Activated naive CD4-positive, alpha-beta T cell treated with anti-CD3 and anti-CD28 coated beads, Interleukin-2, amount 50 U/mL, for 72 hours (primary cell): ENCODE measurements around the gene FKBP1A. TPM values are rescaled to one million over a fixed set of nuclear protein-coding genes. Genes with fewer than 3 reads are reported as not detected.

Experiments
- ATAC-seq, 2 donors: fragments of 150-1000 bp; cut with Tn5 transposase; 2 replicates each; pipeline ENCODE4 v1.10.0; 2021; ENCODE audit warnings: mild to moderate bottlenecking in 2 of 2, moderate library complexity in 2 of 2
- DNase-seq, 2 donors: peaks; one replicate each; pipeline ENCODE4 v3.0.0; 2021 to 2022; ENCODE audit warnings: low spot score in 2 of 2
- H3K27ac Mint-ChIP-seq, 2 donors: one replicate each; pipeline ENCODE4 v1.8.0; 2022; ENCODE audit warnings: mild to moderate bottlenecking in 2 of 2, mixed read lengths in 2 of 2
- H3K36me3 Mint-ChIP-seq, 2 donors: one replicate each; pipeline ENCODE4 v1.8.0; 2022; ENCODE audit warnings: mixed read lengths in 2 of 2
- H3K9me3 Mint-ChIP-seq, 2 donors: one replicate each; pipeline ENCODE4 v1.8.0; 2022; ENCODE audit warnings: mixed read lengths in 2 of 2
- total RNA-seq, 2 donors: library from RNA; stranded (reverse); gene quantifications; one replicate each; pipeline ENCODE4 v1.2.3, GENCODE V29; 2022

FKBP1A gene
- total RNA-seq, 2 donors from 2014 or later: 147 to 374 TPM

DNA sequence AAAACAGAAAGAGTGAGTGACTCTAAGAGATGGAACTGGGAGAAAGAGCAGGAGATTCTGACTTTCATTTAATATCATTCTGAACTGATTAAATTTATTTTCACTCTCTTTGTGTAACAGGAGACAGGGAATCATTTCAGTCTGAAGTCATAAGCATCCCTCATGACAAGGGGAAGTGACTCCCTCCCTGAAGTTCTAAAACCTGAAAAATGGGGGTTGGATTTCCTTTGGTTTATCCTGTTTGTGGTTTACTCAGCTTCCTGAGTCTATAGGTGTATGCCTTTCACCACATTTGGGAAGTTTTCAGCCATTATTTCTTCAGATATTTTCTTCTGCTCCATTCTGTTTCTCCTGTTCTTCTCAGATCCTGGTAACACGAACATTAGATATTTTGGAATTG, 3.4 kb upstream of the FKBP1A start:
- peaks cover 0 to 5% of the 10 kb centered on the region in 2 donors for H3K9me3 Mint-ChIP-seq
- peaks cover 7 to 10% of the 10 kb centered on the region in 2 donors for H3K36me3 Mint-ChIP-seq
- DNase-seq (no peak), ATAC-seq (no peak)
- H3K27ac Mint-ChIP-seq: no peak overlapping the region

DNA sequence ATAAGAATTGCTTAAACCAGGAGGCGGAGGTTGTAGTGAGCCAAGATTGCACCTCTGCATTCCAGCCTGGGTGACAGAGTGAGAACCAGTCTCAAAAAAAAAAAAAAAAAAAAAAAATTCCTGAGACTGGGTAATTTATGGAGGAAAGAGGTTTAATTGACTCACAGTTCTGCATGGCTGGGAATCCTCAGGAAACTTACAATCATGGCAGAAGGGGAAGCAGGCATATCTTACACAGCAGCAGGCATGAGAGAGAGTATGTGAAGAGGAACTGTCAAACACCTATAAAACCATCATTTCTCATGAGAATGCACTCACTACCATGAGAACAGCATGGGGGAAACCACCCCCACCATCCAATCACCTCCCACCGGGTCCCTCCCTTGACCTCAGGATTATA, 1.8 kb upstream of the FKBP1A start:
- no peak overlapping the region for H3K27ac Mint-ChIP-seq
- ATAC-seq: no peak
- DNase-seq: no peak
- H3K36me3 Mint-ChIP-seq: peaks cover 7 to 13% of the 10 kb centered on the region in 2 donors
- peaks cover 0 to 5% of the 10 kb centered on the region in 2 donors for H3K9me3 Mint-ChIP-seq

DNA sequence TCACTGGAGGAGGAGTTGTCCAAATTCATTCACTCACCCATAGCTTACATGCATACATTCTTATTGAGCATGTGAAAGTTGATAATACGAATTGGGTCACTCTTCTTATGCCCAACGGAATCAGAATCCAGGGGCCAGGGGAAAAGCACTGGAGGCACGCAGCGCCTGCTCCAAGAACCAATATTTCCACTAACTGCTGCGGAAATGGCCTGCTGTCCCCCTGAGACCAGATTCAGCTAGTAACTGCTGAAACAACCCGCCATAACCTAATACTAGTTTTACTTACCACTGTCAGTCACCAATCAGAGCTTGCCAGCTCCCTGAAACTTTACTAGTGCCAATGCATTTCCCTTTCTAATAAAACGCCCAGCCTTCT, 641 bp upstream of the FKBP1A start:
- ATAC-seq: no peak
- peaks cover 0 to 5% of the 10 kb centered on the region in 2 donors for H3K9me3 Mint-ChIP-seq

DNA sequence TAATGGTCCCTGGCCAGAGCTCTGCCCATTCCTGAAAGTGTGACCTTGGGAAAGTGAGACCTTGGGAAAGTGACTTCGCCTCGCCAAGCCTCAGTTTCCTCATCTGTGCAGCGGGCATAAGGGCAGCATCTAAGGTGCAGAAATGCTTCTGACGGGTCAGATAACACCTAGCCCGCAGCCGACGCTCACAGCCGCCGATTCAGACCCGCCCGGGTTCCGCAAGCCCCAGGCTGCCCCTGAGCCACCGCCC, 486 bp downstream of the FKBP1A start:
- DNase-seq: peak in 1 of 2 donors; percentile 60
- ATAC-seq: peak in 1 of 2 donors; percentile 23
- Mint-ChIP-seq H3K9me3 (peaks cover 0 to 5% of the 10 kb centered on the region in 2 donors), H3K27ac (peak overlapping the region; percentile 74 to 94), H3K36me3 (peaks cover 7 to 30% of the 10 kb centered on the region in 2 donors)

More for the DNA sequence above, 641 bp upstream of the FKBP1A start:
- no peak for DNase-seq
- peaks cover 7 to 23% of the 10 kb centered on the region in 2 donors for H3K36me3 Mint-ChIP-seq
- H3K27ac Mint-ChIP-seq: peak overlapping the region; percentile 82 to 92

DNA sequence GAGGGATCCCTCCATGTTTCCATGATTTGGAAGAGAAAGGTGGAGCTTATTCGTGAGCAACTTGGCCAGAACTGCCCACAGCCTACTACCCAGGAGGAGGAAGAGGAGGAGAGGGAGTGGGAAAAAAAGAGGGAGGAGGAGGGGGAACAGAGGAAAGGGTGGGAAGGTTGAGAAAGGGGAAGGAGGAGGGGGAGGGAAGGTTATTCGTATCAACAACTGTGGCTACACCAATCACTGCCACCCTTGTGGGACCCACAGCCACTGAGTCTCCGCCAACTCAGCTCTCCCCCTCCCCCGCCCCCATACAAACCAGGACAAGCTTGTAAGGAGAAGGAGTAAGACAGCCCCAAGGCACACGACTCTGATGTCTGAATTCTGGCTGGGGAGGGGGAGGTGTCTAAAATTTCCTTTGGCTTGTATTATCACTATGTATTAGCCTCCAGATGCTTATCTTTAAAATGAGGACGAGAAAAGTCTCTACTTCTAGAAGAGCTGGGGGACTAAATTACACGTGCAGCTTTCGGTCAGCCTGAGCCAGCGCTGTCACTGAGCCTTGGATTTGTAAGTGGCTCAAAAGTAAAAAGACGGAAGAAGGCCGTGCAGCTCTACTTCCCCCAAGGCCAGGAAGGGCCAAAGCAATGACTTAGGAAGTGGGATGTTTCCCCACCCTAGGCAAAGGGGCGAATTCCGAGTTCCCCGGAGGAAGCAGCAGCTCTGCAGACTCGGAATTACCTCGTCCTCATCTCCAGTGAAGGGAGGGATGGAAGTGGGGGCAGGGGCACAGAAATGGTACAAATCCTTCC, 1.0 kb downstream of the FKBP1A start:
- H3K36me3 Mint-ChIP-seq: peaks cover 7 to 30% of the 10 kb centered on the region in 2 donors
- ATAC-seq: peak; percentile 15 to 30
- H3K27ac Mint-ChIP-seq: peak overlapping the region; percentile 74 to 94
- H3K9me3 Mint-ChIP-seq: peaks cover 0 to 2% of the 10 kb centered on the region in 2 donors
- peak in 1 of 2 donors; percentile 55 for DNase-seq

DNA sequence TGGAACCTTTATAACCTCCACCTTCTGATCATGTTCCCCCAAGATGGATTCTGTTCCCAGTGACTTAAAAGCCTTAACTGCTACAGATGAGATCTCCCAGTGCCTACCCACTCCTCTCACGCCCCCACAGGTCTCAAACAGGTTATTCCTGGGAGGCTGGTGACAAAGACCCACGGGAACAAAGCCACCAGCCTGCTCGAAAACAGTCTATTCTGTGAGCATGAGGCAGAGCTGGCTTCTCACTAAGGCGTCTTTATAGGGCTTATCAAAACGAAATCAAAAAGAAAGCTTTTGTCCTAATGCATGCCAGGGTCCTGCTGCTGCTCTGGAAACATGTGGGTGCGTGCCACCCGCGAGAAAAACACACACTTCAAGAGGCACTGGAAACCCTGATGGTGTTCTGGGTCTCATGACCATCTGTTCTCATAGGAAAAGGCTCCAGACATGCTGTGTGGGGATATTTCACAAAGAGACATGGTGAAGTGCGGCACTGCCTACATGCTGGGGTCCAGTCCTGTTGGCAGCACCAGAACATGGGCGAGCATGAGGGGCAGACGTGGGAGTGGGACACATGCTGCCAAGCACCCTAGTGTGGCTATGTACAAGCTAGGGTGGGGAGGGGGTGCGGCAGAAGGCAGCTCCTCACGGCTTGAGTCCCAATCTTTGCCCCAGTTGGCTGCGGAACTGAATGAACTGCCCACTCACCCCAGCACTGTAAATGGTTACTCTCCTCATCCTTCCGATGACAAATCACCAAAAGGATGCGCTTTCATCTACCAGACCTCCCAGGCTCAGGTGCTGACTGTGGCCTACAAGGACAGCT, 2.1 kb downstream of the FKBP1A start:
- ATAC-seq (peak in 1 of 2 donors; percentile 19), DNase-seq (no peak)
- H3K9me3 Mint-ChIP-seq: no peaks in the 10 kb centered on the region
- peaks cover 12 to 40% of the 10 kb centered on the region in 2 donors for H3K36me3 Mint-ChIP-seq
- peak overlapping the region; percentile 74 to 94 for H3K27ac Mint-ChIP-seq

DNA sequence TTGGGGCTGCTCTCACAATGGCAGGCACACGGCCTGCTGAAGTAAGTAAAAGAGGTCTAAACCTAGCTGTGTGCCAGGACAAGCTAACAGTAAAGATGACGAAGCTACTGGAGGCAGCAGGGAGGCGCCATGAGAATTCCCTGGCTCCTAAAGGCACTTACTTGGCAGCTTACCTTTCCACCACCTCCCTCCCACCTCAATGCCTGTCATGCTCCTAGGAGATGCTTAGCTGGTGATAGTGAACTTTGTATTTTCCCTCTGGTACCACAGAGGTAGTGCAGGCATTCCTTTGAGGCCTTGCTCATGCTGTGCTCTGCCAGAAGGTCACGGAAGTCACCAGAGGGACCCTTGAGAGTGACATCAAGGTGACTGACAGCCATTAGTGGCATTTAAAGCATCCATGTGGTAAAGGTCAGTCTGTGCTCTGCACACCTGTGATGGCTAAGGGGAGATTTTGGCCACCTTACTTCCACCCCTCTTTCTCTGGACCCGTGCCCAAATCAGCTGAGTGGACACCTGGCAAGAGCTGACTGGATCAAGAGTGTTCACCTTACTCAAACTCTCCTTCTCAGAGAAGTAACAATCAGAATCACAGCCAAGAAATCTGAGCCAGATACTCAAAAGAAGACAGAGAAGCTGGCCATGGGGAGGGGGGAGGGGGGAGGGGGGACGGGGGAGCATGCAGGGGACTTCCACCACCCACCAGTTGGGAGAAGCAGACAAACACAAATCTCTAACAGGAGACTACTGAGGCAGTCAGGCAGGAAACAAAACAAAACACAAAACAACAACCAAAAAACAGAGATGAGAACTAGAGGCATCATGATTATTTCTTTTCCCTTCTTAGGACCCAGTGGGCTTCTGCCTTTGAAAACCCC, 2.9 kb downstream of the FKBP1A start:
- H3K9me3 Mint-ChIP-seq: no peaks in the 10 kb centered on the region
- DNase-seq (no peak), ATAC-seq (peak in 1 of 2 donors; percentile 5)
- peak overlapping the region; percentile 61 to 74 for H3K27ac Mint-ChIP-seq
- peaks cover 12 to 42% of the 10 kb centered on the region in 2 donors for H3K36me3 Mint-ChIP-seq

DNA sequence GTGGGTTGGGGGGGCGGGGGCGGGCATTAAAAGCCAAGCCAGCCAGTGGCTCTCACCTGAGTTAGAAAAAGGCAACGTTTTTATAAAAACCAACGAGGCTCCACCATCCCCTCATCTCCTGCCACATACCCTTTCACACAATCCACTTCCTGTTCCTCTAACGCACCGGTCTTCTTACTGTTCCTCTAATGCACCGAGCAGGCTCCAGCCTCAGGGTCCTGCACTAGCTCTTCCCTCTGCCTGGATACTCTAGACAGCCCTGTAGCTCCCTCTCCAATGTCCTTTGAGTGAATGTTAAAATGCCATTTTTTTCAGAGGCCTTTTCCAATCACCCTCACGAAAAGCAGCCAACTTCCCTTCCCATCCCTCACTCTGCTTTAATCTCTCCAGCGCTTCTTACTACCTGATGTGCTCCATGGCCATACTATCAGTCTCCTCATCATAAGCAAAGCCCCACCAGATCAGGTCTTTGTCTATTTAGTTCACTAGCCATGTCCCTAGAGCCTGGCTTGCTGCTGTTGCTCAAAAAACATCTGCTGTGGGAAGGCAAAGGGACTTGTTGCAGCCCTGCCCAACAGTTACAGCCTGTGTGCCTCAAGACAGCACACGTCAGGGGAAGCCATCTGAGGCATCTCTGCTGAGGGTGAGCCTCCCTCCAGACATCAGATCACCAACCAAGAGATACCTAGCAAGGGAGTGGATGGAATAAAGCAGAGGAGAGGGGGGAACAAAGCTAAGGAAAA, 3.9 kb downstream of the FKBP1A start:
- DNase-seq (peak in 1 of 2 donors; percentile 15), ATAC-seq (no peak)
- peak overlapping the region; percentile 74 to 83 for H3K27ac Mint-ChIP-seq
- no peaks in the 10 kb centered on the region for H3K9me3 Mint-ChIP-seq
- peaks cover 12 to 42% of the 10 kb centered on the region in 2 donors for H3K36me3 Mint-ChIP-seq

DNA sequence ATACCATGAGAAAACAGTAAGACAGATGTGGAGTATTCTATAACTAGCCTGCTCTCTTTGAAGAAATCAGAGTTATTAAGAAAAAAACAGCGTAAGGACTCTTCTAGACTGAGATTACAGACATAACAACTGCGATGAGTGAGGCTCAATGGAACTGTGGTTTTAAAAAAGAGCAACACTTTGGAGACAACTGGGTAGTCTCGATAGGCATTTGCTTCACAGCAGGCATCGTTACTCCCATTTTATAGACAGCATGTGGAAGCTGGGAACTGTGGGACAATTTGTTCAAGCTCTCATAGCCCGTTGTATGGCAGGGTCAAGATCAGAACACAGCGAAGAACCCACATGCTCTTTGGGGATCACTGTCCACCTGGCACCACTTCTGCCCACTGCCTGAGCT, 4.6 kb downstream of the FKBP1A start:
- Mint-ChIP-seq H3K9me3 (no peaks in the 10 kb centered on the region), H3K36me3 (peaks cover 12 to 42% of the 10 kb centered on the region in 2 donors), H3K27ac (peak overlapping the region; percentile 66 to 74)
- DNase-seq (no peak), ATAC-seq (no peak)

DNA sequence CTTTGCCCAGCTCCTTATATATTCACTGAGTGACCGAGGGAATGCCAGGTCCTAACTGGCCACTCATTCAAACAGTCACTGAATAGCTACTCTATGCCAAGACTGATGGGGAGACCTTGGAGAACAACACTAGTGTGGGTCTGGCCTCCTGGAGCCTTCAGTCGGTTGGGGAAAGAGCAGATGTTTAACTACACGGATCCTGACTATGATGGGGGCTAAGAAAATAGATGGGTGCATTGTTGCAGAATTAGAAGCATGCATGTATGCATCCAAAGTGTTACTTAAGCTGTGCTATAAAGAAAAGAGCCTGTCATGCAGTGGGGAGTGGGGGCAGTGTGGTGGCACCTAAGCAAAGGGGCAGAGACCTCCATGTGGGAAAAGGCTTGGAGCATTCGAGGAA, 6.5 kb downstream of the FKBP1A start:
- no peak for ATAC-seq
- H3K36me3 Mint-ChIP-seq: peaks cover 6 to 32% of the 10 kb centered on the region in 2 donors
- peak overlapping the region in 1 of 2 donors; percentile 46 for H3K27ac Mint-ChIP-seq

DNA sequence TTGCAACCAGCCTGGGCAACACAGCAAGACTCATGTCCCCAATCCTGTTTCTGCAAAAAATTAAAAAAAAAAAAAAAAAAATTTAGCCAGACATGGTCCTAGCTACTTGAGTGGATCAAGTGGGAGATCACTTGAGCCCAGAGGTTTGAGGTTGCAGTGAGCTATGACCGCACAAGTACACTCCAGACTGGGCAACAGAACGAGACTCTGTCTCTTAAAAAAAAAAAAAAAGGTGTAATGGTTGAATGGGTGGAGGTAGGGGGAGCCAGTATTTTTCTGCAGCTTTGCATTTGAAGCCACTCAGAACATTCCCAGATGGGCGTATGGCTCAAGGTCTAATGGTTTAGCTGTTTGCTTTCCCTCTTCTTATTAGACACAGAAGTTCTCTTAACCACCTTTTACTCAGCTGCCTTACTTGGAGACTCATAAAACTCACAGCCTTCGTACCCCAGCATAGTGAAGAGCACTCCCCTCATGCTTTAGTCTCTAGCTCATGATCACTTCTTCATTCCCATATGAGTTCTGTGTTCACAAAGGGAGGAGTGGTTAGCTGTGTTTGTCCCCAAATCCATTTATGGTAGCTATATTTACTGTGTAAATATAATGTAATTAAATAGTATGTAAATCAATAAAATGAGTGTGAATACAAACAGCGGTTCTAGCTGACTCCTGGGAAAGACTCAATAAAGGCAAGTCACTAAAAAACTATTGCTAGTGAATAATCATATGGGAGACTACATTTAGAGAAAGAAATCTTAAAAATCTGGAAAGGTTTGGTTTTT, 9.0 kb downstream of the FKBP1A start:
- H3K27ac Mint-ChIP-seq: peak overlapping the region in 1 of 2 donors; percentile 69
- peaks cover 6 to 27% of the 10 kb centered on the region in 2 donors for H3K36me3 Mint-ChIP-seq
- ATAC-seq: no peak
- no peaks in the 10 kb centered on the region for H3K9me3 Mint-ChIP-seq
- no peak for DNase-seq

More for the DNA sequence above, 6.5 kb downstream of the FKBP1A start:
- no peak for DNase-seq
- H3K9me3 Mint-ChIP-seq: no peaks in the 10 kb centered on the region

DNA sequence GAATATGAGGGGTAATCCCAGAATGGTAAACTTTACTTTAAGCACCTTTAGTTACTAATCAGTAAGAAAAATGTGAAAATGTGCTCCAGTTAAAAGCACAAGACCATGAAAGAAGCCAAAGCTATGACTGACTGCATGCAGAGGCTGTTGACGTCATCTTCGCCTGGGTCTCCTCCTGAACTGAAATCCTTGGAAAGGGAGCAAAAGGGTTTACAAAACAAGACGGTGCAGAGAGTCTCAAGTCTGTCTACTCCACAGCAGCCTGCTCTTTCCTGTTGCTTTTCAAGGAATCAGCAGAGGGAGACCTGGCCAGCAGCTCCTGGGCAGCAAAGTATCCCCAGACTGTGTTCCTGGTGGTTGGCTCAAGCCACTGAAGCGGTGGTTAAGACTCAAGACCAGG, 10.2 kb downstream of the FKBP1A start:
- no peak for DNase-seq
- ATAC-seq: no peak
- no peaks in the 10 kb centered on the region for H3K9me3 Mint-ChIP-seq
- peaks cover 6 to 24% of the 10 kb centered on the region in 2 donors for H3K36me3 Mint-ChIP-seq
- peak overlapping the region in 1 of 2 donors; percentile 33 for H3K27ac Mint-ChIP-seq

DNA sequence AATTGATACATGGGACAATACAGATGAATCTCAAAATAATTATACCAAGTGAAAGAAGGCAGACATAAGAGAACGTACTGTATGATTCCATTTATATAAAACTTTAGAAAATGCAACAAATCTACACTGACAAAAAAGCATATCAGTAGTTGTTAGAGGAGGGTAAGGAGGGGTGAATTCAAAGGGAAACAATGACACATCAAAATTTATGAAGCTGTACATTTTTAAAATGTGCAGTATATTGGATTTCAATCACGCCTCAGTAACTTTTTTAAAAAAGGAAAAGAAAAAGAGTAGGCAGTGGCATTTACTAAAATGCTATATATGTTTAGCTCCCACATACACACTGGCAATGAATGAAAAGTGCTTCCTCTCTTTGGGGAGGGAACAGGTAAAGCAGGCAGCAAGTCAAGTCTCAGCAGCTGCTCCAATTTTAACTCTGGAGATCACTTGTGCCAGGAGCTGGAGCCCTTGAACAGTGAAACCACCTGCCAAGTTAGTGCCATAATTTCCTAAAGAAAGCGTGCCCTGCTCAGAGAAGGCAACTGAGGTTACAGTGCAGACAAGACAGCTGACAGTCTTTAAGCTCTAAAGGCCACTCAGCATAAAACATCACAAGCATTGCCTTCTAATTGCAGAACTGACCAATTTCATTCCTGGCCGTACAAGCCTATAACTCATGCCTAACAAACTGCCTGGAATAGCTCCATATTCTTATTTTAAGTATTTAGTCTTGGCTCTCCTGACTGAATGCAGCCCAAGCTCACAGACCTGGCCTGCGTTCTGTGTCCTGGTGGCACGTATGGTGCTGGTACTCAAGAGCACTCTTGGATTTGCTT, 10.9 kb downstream of the FKBP1A start:
- Mint-ChIP-seq H3K27ac (no peak overlapping the region), H3K9me3 (no peaks in the 10 kb centered on the region), H3K36me3 (peaks cover 6 to 24% of the 10 kb centered on the region in 2 donors)
- DNase-seq: no peak
- no peak for ATAC-seq

DNA sequence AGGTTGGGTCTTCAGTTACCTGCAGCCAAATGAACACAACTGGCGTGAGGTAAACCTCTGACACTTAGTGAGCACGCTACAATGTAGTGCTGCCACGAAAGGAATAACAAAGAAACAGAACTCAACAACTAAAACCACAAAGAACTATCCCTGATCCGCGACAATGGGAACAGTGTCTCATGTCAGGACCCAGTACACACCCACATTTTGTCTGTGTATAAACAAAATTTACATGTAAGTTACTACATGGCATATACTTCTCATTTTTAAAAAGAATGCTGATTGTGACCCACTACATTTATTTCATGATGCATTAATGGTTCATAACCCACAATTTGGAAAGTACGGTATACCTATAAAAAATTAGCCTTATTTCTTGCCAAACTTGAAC, 14.1 kb downstream of the FKBP1A start:
- peak overlapping the region; percentile 94 to 97 for H3K27ac Mint-ChIP-seq
- H3K9me3 Mint-ChIP-seq: no peaks in the 10 kb centered on the region
- peaks cover 4 to 26% of the 10 kb centered on the region in 2 donors for H3K36me3 Mint-ChIP-seq
- DNase-seq (no peak), ATAC-seq (no peak)
